Muscle of leg (tissue), 11 donors: ENCODE data around the gene ARHGEF10L. TPM values are rescaled to one million over a fixed set of nuclear protein-coding genes. Genes with fewer than 3 reads are reported as not detected.

Experiments used
- DNase-seq: peaks from one replicate; pipeline ENCODE4 v3.0.0; 2013
- H3K27ac ChIP-seq: one replicate; pipeline ENCODE4 v1.5.1; 2013; ENCODE audit warnings: mild to moderate bottlenecking, low read length, control low read depth
- H3K27me3 ChIP-seq: one replicate; pipeline ENCODE4 v1.6.1; 2013; ENCODE audit warnings: low read length; ENCODE audit not compliant: control insufficient read depth, insufficient read depth
- H3K36me3 ChIP-seq: one replicate; pipeline ENCODE4 v1.6.1; 2013; ENCODE audit warnings: low read length; ENCODE audit not compliant: control insufficient read depth, insufficient read depth
- H3K4me1 ChIP-seq: one replicate; pipeline ENCODE4 v1.6.1; 2013; ENCODE audit warnings: low read length; ENCODE audit not compliant: control insufficient read depth, insufficient read depth
- H3K4me3 ChIP-seq: one replicate; pipeline ENCODE4 v1.5.1; 2013; ENCODE audit warnings: low read length, control low read depth
- H3K9me3 ChIP-seq: replicated peaks from 2 replicates; pipeline ENCODE4 v1.6.1; 2013; ENCODE audit warnings: low read depth, low read length; ENCODE audit not compliant: control insufficient read depth
- WGBS: methylation state at CpG from one replicate; pipeline ENCODE4 v1.1.5; 2013; ENCODE audit warnings: missing lambda C conversion rate; ENCODE audit not compliant: insufficient coverage; 5-methylcytosine and 5-hydroxymethylcytosine counted together
- polyA plus RNA-seq, 8 donors: library from polyadenylated mRNA; unstranded; fragments of 120-200 nt; gene quantifications; one replicate each; pipeline versions ENCODE4 v1.2.1 to v1.2.3, GENCODE V29; 2013; ENCODE audit warnings: inconsistent platforms in 1 of 8, low replicate concordance in 1 of 8; ENCODE audit not compliant: insufficient read length in 8 of 8, insufficient read depth in 1 of 8
- total RNA-seq: library from RNA; stranded (reverse); fragments of 120-200 nt; gene quantifications from one replicate; pipeline ENCODE4 v1.2.4, GENCODE V29; 2013

ARHGEF10L gene
- total and polyA plus RNA-seq, 9 donors: 14.1 to 24.5 (median 22.4) TPM

DNA sequence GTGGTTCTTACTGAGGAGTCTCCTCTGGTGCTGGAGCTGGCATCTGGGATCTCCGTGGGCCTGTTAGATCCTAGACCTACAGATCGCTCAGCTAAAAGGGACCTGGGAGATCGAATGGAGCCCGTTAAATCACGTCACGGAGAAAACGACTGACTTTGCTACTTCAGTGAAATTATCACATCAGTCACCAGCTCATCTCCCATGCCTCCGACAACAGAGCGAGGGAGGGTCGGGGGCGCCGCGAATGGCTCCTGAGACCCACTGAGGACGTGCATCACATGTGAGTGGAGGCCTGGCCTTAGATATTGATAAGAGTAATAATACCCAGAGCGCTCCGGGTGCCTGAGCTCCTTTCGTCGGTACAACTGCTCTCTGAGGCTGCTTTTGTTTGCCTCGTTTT is 160.1 kb downstream of the ARHGEF10L start:
- 85% methylated on average over 2 of the region's 19 CpGs for WGBS
- no peak for DNase-seq
- no peak overlapping the region for H3K27ac ChIP-seq
- H3K36me3 ChIP-seq: peaks cover 16% of the 10 kb centered on the region
- peaks cover 12% of the 10 kb centered on the region for H3K4me1 ChIP-seq
- no peaks in the 10 kb centered on the region for H3K27me3 ChIP-seq
- no peak overlapping the region for H3K4me3 ChIP-seq
- H3K9me3 ChIP-seq: no peaks in the 10 kb centered on the region

DNA sequence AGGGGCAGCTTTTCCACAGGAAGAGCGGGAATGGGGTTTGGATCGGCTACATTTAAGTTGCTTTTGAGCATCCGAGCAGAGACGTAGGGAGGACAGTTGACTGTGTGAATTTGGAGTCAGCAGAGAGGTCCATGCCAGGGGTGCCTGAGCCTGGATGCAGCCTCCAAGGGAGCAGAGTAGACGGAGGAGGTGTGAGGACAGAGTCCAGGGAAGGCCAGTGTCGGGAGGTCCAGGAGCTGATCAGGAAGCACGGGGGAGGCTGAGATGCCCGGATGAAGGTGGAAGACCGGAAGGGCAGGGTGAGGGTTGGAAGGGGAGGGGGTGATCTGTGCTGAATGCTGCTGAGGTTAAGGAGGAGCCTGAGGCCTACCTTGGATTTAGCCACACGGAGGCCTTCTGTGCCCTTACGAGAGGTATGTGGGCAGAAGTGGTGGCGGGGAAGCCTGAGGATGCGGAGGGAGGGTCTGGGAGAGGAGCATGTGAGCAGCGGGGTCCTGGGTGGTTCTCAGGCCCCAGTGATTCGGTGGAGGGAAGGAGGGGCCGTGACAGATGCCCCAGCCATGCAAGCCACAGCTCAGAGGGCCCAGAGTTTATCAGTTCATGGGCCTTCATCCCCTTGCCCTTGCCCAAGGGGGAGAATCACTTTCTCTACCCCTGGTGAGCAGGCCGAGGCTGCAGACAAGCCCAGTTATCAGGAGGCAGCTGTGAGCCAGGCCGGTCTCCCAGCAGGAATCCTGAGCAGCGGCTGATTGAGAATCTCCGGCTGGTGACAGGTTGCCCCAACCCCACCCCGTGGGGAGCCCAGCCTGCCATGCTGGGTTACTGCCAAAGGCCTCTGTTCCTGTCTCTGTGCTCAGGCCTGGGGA is 161.7 kb downstream of the ARHGEF10L start:
- Histone ChIP-seq H3K27me3 (peaks cover 2% of the 10 kb centered on the region), H3K4me1 (peaks cover 11% of the 10 kb centered on the region), H3K9me3 (no peaks in the 10 kb centered on the region), H3K36me3 (peaks cover 7% of the 10 kb centered on the region), H3K4me3 (no peak overlapping the region), H3K27ac (no peak overlapping the region)
- DNase-seq: no peak
- WGBS: 70% methylated on average over 19 of the region's 21 CpGs

DNA sequence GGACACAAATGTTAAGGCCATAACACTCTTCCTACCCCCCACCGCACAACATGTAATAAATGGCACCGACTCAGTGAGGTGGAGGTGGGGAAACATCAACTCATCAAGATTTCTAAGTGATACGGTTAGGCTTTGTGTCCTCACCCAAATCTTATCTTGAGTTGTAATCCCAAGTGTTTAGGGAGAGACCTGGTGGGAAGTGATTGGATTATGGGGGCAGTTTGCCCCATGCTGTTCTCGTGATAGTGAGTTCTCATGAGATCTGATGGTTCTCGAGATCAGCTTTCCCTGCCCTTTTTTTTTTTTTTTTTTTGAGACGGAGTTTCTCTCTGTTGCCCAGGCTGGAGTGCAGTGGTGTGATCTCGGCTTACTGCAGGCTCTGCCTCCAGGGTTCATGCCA is 164.7 kb downstream of the ARHGEF10L start:
- H3K27me3 ChIP-seq: peaks cover 2% of the 10 kb centered on the region
- H3K9me3 ChIP-seq: no peaks in the 10 kb centered on the region
- H3K36me3 ChIP-seq: no peaks in the 10 kb centered on the region
- H3K4me3 ChIP-seq: no peak overlapping the region
- no peak overlapping the region for H3K27ac ChIP-seq
- 80% methylated on average over 1 of the region's 7 CpGs for WGBS
- no peak for DNase-seq
- no peaks in the 10 kb centered on the region for H3K4me1 ChIP-seq

- H3K4me3 ChIP-seq: no peak overlapping the region
- peaks cover 3% of the 10 kb centered on the region for H3K9me3 ChIP-seq
- no peak for DNase-seq
- no peak overlapping the region for H3K27ac ChIP-seq
- peaks cover 5% of the 10 kb centered on the region for H3K27me3 ChIP-seq
- no peaks in the 10 kb centered on the region for H3K36me3 ChIP-seq
- WGBS: 58% methylated on average over 4 of the region's 10 CpGs
- no peaks in the 10 kb centered on the region for H3K4me1 ChIP-seq
Measured at GRCh38 chr1:17706445-17706844, 166.9 kb downstream of the ARHGEF10L start.

DNA sequence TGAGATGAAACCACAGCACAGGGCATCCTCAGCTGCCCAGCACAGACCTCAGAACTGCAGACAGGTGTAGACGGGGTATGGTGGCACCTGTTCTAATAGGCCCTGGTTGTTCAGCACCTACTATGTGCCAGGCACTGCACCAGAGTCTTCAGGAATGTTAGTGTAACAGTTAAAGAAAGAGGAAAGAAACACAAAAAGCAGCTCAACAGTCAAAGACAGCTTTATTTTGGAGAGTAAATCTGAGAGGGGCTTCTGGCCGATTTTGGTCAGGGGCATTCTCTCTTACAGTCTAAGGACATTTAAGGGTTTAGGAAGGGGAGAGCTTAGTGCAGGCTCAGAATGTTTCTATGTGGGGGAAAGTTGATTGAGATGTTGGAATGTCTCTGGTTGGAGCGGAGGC is 170.5 kb downstream of the ARHGEF10L start:
- Histone ChIP-seq H3K9me3 (peaks cover 3% of the 10 kb centered on the region), H3K27me3 (peaks cover 5% of the 10 kb centered on the region), H3K4me1 (no peaks in the 10 kb centered on the region), H3K4me3 (no peak overlapping the region), H3K36me3 (no peaks in the 10 kb centered on the region), H3K27ac (no peak overlapping the region)
- 100% methylated on average over 2 of the region's 3 CpGs for WGBS
- DNase-seq: no peak

- peaks cover 6% of the 10 kb centered on the region for H3K27me3 ChIP-seq
- no peak overlapping the region for H3K27ac ChIP-seq
- H3K9me3 ChIP-seq: peaks cover 3% of the 10 kb centered on the region
- no peak for DNase-seq
- H3K4me3 ChIP-seq: no peak overlapping the region
- no peaks in the 10 kb centered on the region for H3K4me1 ChIP-seq
- 90% methylated on average over 2 of the region's 4 CpGs for WGBS
- H3K36me3 ChIP-seq: no peaks in the 10 kb centered on the region
Measured at GRCh38 chr1:17710889-17711576, 171.5 kb downstream of the ARHGEF10L start.

DNA sequence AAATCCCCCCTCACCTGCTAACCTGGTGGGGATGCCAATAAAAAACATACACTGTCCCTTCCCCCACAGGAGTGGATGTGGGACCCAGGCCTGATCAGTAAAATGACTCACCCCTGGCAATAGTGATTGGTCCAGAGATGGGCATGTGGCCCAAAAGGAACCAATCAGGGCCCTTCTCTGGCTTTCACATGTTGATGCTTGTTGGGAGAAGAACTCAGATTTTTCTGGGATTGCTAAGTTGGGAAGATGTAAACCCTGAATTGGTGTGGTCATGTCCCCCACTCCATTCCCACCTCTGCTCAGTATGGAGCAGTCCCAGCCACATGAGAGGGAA is 172.0 kb downstream of the ARHGEF10L start:
- Histone ChIP-seq H3K4me1 (no peaks in the 10 kb centered on the region), H3K27me3 (peaks cover 6% of the 10 kb centered on the region), H3K27ac (no peak overlapping the region), H3K4me3 (no peak overlapping the region), H3K9me3 (peaks cover 3% of the 10 kb centered on the region), H3K36me3 (no peaks in the 10 kb centered on the region)
- no peak for DNase-seq

- no peak overlapping the region for H3K4me3 ChIP-seq
- no peaks in the 10 kb centered on the region for H3K36me3 ChIP-seq
- H3K27ac ChIP-seq: no peak overlapping the region
- H3K4me1 ChIP-seq: no peaks in the 10 kb centered on the region
- no peak for DNase-seq
- peaks cover 6% of the 10 kb centered on the region for H3K27me3 ChIP-seq
- no CpG with 5 or more reads among the region's 5 CpGs for WGBS
- peaks cover 3% of the 10 kb centered on the region for H3K9me3 ChIP-seq
Measured at GRCh38 chr1:17711941-17712340, 172.4 kb downstream of the ARHGEF10L start.

DNA sequence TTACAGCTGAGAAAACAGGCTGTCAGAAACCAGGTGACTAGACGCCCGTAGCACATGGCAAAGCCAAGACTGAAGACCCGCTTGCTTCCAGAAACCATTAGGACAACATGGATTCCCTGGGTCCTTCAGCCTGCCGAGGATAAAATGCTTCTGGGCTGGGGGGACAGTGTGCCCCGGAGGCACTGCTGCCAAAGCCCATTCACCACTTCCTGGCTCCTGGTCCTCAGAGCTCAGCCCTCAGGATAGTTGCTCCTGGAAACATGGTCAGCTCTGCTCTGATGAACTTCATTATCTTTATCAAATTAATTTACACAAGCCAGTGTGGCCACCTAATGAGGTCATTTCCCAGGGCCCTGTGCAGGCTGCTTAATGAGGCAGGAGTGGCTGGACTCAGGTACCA is 174.5 kb downstream of the ARHGEF10L start:
- Histone ChIP-seq H3K4me3 (no peak overlapping the region), H3K9me3 (peaks cover 3% of the 10 kb centered on the region), H3K27ac (no peak overlapping the region), H3K4me1 (no peaks in the 10 kb centered on the region), H3K36me3 (no peaks in the 10 kb centered on the region), H3K27me3 (peaks cover 6% of the 10 kb centered on the region)
- WGBS: 100% methylated on average over 2 of the region's 5 CpGs
- no peak for DNase-seq

DNA sequence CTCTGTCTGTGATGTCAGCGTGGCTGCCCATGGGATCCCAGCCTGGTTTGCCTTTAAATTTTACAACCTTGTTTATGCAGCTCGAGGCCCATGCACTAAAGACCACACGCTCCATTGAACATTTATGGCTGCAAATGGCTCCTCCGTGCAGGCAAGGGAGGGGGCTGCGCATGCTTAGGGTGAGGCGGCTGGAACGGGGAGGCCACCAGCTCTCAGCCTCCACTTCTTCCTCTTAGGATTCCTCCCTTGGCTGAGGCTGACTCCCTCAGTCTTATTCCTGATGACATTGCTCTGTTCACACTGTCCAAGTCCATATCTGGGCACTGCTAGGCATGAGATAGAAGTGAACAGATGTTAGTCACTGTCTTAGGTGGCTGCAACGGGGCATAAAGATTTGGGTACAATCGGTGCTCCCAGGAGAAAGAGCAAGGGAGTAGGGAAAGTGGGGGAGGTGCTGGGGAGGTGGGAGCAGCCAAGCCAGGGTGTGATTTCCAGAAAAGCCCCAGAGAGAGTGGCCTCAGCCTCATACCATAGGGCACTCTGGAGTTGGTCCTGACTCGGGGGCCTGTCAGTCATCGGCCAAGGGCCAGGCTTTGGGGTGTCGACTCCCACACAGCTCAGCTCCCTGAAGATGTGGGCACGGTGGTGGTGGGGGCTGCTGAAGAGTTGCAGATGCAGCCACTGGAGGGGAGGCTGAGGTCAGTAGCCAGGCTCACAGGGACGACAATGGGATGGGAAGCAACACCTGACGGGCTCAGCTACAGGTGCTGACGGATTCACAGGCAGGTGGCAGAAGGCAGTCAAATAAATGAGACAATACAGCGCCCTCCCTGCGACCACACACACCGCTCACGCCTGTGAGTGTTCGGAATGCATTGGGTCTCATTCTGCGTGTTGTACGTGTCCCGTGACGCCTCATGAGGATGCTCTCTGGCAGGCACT is 178.4 kb downstream of the ARHGEF10L start:
- peaks cover 2% of the 10 kb centered on the region for H3K27me3 ChIP-seq
- WGBS: 69% methylated on average over 21 of the region's 25 CpGs
- no peaks in the 10 kb centered on the region for H3K36me3 ChIP-seq
- H3K27ac ChIP-seq: no peak overlapping the region
- H3K9me3 ChIP-seq: no peaks in the 10 kb centered on the region
- no peaks in the 10 kb centered on the region for H3K4me1 ChIP-seq
- no peak overlapping the region for H3K4me3 ChIP-seq
- DNase-seq: no peak
